Measurements from ENCODE around the gene WDR72. TPM values are rescaled to one million over a fixed set of nuclear protein-coding genes. Genes with fewer than 3 reads are reported as not detected.

WDR72 gene
- total RNA-seq, 2 experiments from 2014 or later = not detected

GRCh38 chr15:53522991-53523390 lies 236.5 kb downstream of the WDR72 start:
- intact Hi-C loops (cut with micrococcal nuclease; ENCODE audit: unreplicated experiment) = no loop called here
- Histone ChIP-seq H3K9me3 (ENCODE audit: low read length) (no peaks in the 10 kb centered on the region), H4K20me1 (ENCODE audit: insufficient read depth, low read length) (no peaks in the 10 kb centered on the region), H3K4me2 (ENCODE audit: low read length) (no peak overlapping the region), H3K36me3 (ENCODE audit: insufficient read depth, low read length) (no peaks in the 10 kb centered on the region), H3K27ac (ENCODE audit: low read depth, low read length, poor library complexity, severe bottlenecking) (no peak overlapping the region), H3K79me2 (ENCODE audit: insufficient read depth, low read depth, low read length) (no peaks in the 10 kb centered on the region), H3K4me3 (ENCODE audit: low read depth, low read length, poor library complexity, severe bottlenecking) (no peak overlapping the region), H2AFZ (ENCODE audit: low read length) (no peak overlapping the region), H3K9me2 (ENCODE audit: insufficient read depth, low read length) (no peaks in the 10 kb centered on the region), H3K4me1 (ENCODE audit: insufficient read depth, low read length, poor library complexity, severe bottlenecking) (no peaks in the 10 kb centered on the region)
- TF ChIP-seq EZH2phosphoT487 (IDR thresholded peaks at IDR 0.05; ENCODE audit: borderline replicate concordance, low read depth, low read length) (no peak), CTCF (conservative IDR thresholded peaks at IDR 0.05; ENCODE audit: low read length) (no peak)
- BruUV-seq (replicated peaks) = no TSS peak
- DNase-seq (ENCODE audit: low spot score) = no peak
- ChIA-PET CTCF (ENCODE audit: unreplicated experiment) (no interaction called here), POLR2A (interaction anchor here (0.7 kb wide), 1 partner anchor 360 kb away, joined by 3 read pairs; no protein-coding TSS in a partner anchor)

- H3K27ac ChIP-seq (ENCODE audit: low read depth, low read length, poor library complexity, severe bottlenecking) = no peak overlapping the region
- no TSS peak for BruUV-seq (replicated peaks)
- H3K36me3 ChIP-seq (ENCODE audit: insufficient read depth, low read length) = no peaks in the 10 kb centered on the region
- no peak overlapping the region for H3K4me3 ChIP-seq (ENCODE audit: low read depth, low read length, poor library complexity, severe bottlenecking)
- H2AFZ ChIP-seq (ENCODE audit: low read length) = no peak overlapping the region
- H3K4me1 ChIP-seq (ENCODE audit: insufficient read depth, low read length, poor library complexity, severe bottlenecking) = no peaks in the 10 kb centered on the region
- H3K9me3 ChIP-seq (ENCODE audit: low read length) = no peaks in the 10 kb centered on the region
- no peaks in the 10 kb centered on the region for H4K20me1 ChIP-seq (ENCODE audit: insufficient read depth, low read length)
- no peaks in the 10 kb centered on the region for H3K79me2 ChIP-seq (ENCODE audit: insufficient read depth, low read depth, low read length)
- no peaks in the 10 kb centered on the region for H3K9me2 ChIP-seq (ENCODE audit: insufficient read depth, low read length)
- TF ChIP-seq EZH2phosphoT487 (IDR thresholded peaks at IDR 0.05; ENCODE audit: borderline replicate concordance, low read depth, low read length) (no peak), CTCF (conservative IDR thresholded peaks at IDR 0.05; ENCODE audit: low read length) (no peak)
- intact Hi-C loops (cut with micrococcal nuclease; ENCODE audit: unreplicated experiment) = no loop called here
- ChIA-PET POLR2A (interaction anchor here (1.1 kb wide), 1 partner anchor 108 kb away, joined by 3 read pairs; no protein-coding TSS in a partner anchor), CTCF (ENCODE audit: unreplicated experiment) (no interaction called here)
- no peak overlapping the region for H3K4me2 ChIP-seq (ENCODE audit: low read length)
- no peak for DNase-seq (ENCODE audit: low spot score)
Measured at GRCh38 chr15:53520996-53521395, 238.5 kb downstream of the WDR72 start.

- Histone ChIP-seq H3K4me2 (ENCODE audit: low read length) (no peak overlapping the region), H3K4me1 (ENCODE audit: insufficient read depth, low read length, poor library complexity, severe bottlenecking) (no peaks in the 10 kb centered on the region), H3K9me3 (ENCODE audit: low read length) (no peaks in the 10 kb centered on the region), H3K79me2 (ENCODE audit: insufficient read depth, low read depth, low read length) (no peaks in the 10 kb centered on the region), H3K9me2 (ENCODE audit: insufficient read depth, low read length) (no peaks in the 10 kb centered on the region), H4K20me1 (ENCODE audit: insufficient read depth, low read length) (no peaks in the 10 kb centered on the region), H3K27ac (ENCODE audit: low read depth, low read length, poor library complexity, severe bottlenecking) (no peak overlapping the region), H3K36me3 (ENCODE audit: insufficient read depth, low read length) (no peaks in the 10 kb centered on the region), H2AFZ (ENCODE audit: low read length) (no peak overlapping the region), H3K4me3 (ENCODE audit: low read depth, low read length, poor library complexity, severe bottlenecking) (no peak overlapping the region)
- DNase-seq (ENCODE audit: low spot score) = no peak
- POLR2A ChIA-PET = interaction anchor here (0.7 kb wide), 1 partner anchor 36 kb away, joined by 3 read pairs; no protein-coding TSS in a partner anchor
- intact Hi-C loops (cut with micrococcal nuclease; ENCODE audit: unreplicated experiment) = no loop called here
- no TSS peak for BruUV-seq (replicated peaks)
- CTCF ChIA-PET (ENCODE audit: unreplicated experiment) = no interaction called here
- TF ChIP-seq CTCF (conservative IDR thresholded peaks at IDR 0.05; ENCODE audit: low read length) (no peak), EZH2phosphoT487 (IDR thresholded peaks at IDR 0.05; ENCODE audit: borderline replicate concordance, low read depth, low read length) (no peak)
Measured at GRCh38 chr15:53513431-53513830, 246.0 kb downstream of the WDR72 start.
